Measurements from ENCODE around the gene TBC1D14. TPM values are rescaled to one million over a fixed set of nuclear protein-coding genes. Genes with fewer than 3 reads are reported as not detected.

Gene TBC1D14
- total RNA-seq, 4 donors from 2014 or later: 44.8 to 67.7 (median 55.7) TPM

- no peak for DNase-seq
- H3K4me1 ChIP-seq: peaks cover 0 to 52% (median 0%) of the 10 kb centered on the region in 4 donors
- H3K9me3 ChIP-seq: no peaks in the 10 kb centered on the region
- TF ChIP-seq CTCF (IDR thresholded peaks at IDR 0.05) (no peak), POLR2A (IDR thresholded peaks at IDR 0.05) (no peak)
- peak overlapping the region in 2 of 4 donors; percentile 34 to 88 for H3K27ac ChIP-seq
- H3K27me3 ChIP-seq: no peaks in the 10 kb centered on the region
- H3K4me3 ChIP-seq: no peak overlapping the region
- peaks cover 0 to 25% (median 0%) of the 10 kb centered on the region in 3 donors for H3K36me3 ChIP-seq
These were observed 14.7 kb downstream of the TBC1D14 start for GRCh38 chr4:6924361-6924779.

GRCh38 chr4:6925357-6925836 is 15.8 kb downstream of the TBC1D14 start:
- Histone ChIP-seq H3K4me1 (peaks cover 0 to 53% (median 0%) of the 10 kb centered on the region in 4 donors), H3K4me3 (no peak overlapping the region), H3K27me3 (no peaks in the 10 kb centered on the region), H3K27ac (peak overlapping the region in 2 of 4 donors; percentile 85 to 88), H3K9me3 (no peaks in the 10 kb centered on the region), H3K36me3 (peaks cover 0 to 25% (median 0%) of the 10 kb centered on the region in 3 donors)
- no peak for TF ChIP-seq CTCF (IDR thresholded peaks at IDR 0.05)
- TF ChIP-seq POLR2A (IDR thresholded peaks at IDR 0.05): no peak
- DNase-seq: no peak

- Histone ChIP-seq H3K27me3 (no peaks in the 10 kb centered on the region), H3K27ac (peak overlapping the region in 3 of 4 donors; percentile 46 to 88 (median 85)), H3K4me1 (peaks cover 0 to 56% (median 0%) of the 10 kb centered on the region in 4 donors), H3K4me3 (no peak overlapping the region), H3K9me3 (no peaks in the 10 kb centered on the region), H3K36me3 (peaks cover 0 to 25% (median 0%) of the 10 kb centered on the region in 3 donors)
- DNase-seq: no peak
- TF ChIP-seq POLR2A (IDR thresholded peaks at IDR 0.05): no peak
- no peak for TF ChIP-seq CTCF (IDR thresholded peaks at IDR 0.05)
These were observed 16.5 kb downstream of the TBC1D14 start for GRCh38 chr4:6926081-6926480.

- Histone ChIP-seq H3K36me3 (peaks cover 0 to 25% (median 0%) of the 10 kb centered on the region in 3 donors), H3K27me3 (no peaks in the 10 kb centered on the region), H3K9me3 (no peaks in the 10 kb centered on the region), H3K4me3 (peak overlapping the region in 1 of 4 donors; percentile 1), H3K4me1 (peaks cover 0 to 59% (median 0%) of the 10 kb centered on the region in 4 donors), H3K27ac (peak overlapping the region; percentile 46 to 88 (median 71))
- peak in 2 of 6 experiments; percentile 8 to 20 for TF ChIP-seq CTCF (IDR thresholded peaks at IDR 0.05)
- peak; percentile 28 to 91 for TF ChIP-seq POLR2A (IDR thresholded peaks at IDR 0.05)
- peak; percentile 48 to 92 (median 90) for DNase-seq
These were observed 17.3 kb downstream of the TBC1D14 start for GRCh38 chr4:6926681-6927478.

DNA sequence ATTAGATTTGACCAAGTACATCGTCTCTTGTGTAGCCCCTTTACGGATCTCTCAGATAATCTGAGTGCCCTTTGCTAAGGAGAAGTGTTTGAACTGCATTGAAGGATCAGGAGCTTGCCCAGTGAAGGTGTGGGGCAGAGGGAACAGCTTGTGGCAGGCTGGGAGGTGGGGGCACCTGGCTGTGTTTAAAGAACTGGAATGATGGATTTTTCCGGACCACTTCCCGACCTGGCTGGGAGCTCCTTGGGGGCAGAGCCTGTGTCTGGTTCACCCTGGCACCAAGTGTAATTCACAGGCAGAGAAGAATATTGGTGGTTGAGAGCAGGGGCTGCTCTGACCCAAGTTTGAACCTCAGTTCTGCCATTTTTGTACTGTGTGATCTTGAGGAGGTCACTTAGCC is 18.5 kb downstream of the TBC1D14 start:
- H3K4me1 ChIP-seq: peaks cover 0 to 59% (median 0%) of the 10 kb centered on the region in 4 donors
- no peaks in the 10 kb centered on the region for H3K27me3 ChIP-seq
- no peak overlapping the region for H3K4me3 ChIP-seq
- H3K9me3 ChIP-seq: no peaks in the 10 kb centered on the region
- no peak for TF ChIP-seq POLR2A (IDR thresholded peaks at IDR 0.05)
- TF ChIP-seq CTCF (IDR thresholded peaks at IDR 0.05): no peak
- no peak for DNase-seq
- peak overlapping the region in 1 of 4 donors; percentile 88 for H3K27ac ChIP-seq
- H3K36me3 ChIP-seq: peaks cover 0 to 25% (median 0%) of the 10 kb centered on the region in 3 donors
